Esophagus (tissue), 2 donors: ENCODE results near the gene ERVW-1. TPM values are rescaled to one million over a fixed set of nuclear protein-coding genes. Genes with fewer than 3 reads are reported as not detected.

Experiments
- polyA plus RNA-seq, 2 donors: library from polyadenylated mRNA; stranded (reverse); fragments of 200-250 nt; gene quantifications; one replicate each; pipeline ENCODE4 v1.2.3, GENCODE V29; 2013
- donor health status: healthy with polysubstance abuse.
- donor health status: Bipolar disorder and iron deficiency.

ERVW-1 gene
- polyA plus RNA-seq, 2 donors, result not detected

Other genes with a start within 250 kb of the ERVW-1 start
- 10 to 100 TPM; 13.7 to 15.3 TPM for gene KRIT1, start 232.0 kb downstream of the ERVW-1 start, polyA plus RNA-seq
- 1 to 10 TPM; 7.1 to 8.7 TPM for gene ANKIB1, start 232.0 kb downstream of the ERVW-1 start, polyA plus RNA-seq
- gene GATAD1, start 30.5 kb downstream of the ERVW-1 start, polyA plus RNA-seq, result 10 to 100 TPM; 10.6 to 12.2 TPM
- gene PEX1, start 50.6 kb upstream of the ERVW-1 start, polyA plus RNA-seq, result 1 to 10 TPM; 9.7 to 10.0 TPM
- gene RBM48, start 50.8 kb upstream of the ERVW-1 start, polyA plus RNA-seq, result 1 to 10 TPM; 5.2 to 6.3 TPM
- gene FAM133B, start 112.4 kb upstream of the ERVW-1 start, polyA plus RNA-seq, result 10 to 100 TPM; 12.3 to 19.2 TPM